GM12878 (cell line): ENCODE measurements around the gene SAMD4A. TPM values are rescaled to one million over a fixed set of nuclear protein-coding genes. Genes with fewer than 3 reads are reported as not detected.

Experiments
- ATAC-seq: fragments of 200-7000 bp; cut with Tn5 transposase; 3 replicates; pipeline ENCODE4 v1.9.1; 2020; ENCODE audit warnings: mild to moderate bottlenecking, moderate library complexity
- BruUV-seq: library from RNA; stranded (reverse); fragments of 400-500 nt; replicated peaks from 2 replicates; lab custom pipeline; 2021; lab: Mats Ljungman, UMichigan
- CTCF ChIA-PET: fragments of 300-600 bp; sonication (Branson Sonifier 250); formaldehyde crosslinking; extraction: SDS; loops from one replicate; lab custom pipeline; 2021; ENCODE audit warnings: inconsistent platforms; lab: Yijun Ruan, JAX
- POLR2A ChIA-PET: fragments of 350-600 bp; formaldehyde crosslinking; extraction: SDS; loops from one replicate; lab custom pipeline; 2021; ENCODE audit warnings: inconsistent platforms; lab: Charles Lee
- RAD21 ChIA-PET: fragments of 300-600 bp; sonication (Branson Sonifier 250); formaldehyde crosslinking; loops from one replicate; lab custom pipeline; 2023; ENCODE audit warnings: antibody characterized with exemption; ENCODE audit not compliant: unreplicated experiment; lab: Charles Lee
- SMC1A ChIA-PET: fragments of 300-600 bp; sonication (Branson Sonifier 250); formaldehyde crosslinking; loops from one replicate; lab custom pipeline; 2023; ENCODE audit not compliant: unreplicated experiment, uncharacterized antibody; lab: Charles Lee
- DNase-seq: peaks from one replicate; pipeline ENCODE4 v3.0.0-alpha.2; 2011; ENCODE audit warnings: low read depth, low spot score
- FAIRE-seq: peaks from 3 replicates; lab custom pipeline; 2011; peaks lifted over from hg19 to GRCh38; lab: Jason Lieb, UNC
- H2AFZ ChIP-seq: 2 replicates; pipeline ENCODE4 v1.6.0; 2011; ENCODE audit warnings: low read depth, low read length, control low read depth; ENCODE audit not compliant: control insufficient read depth
- H3K27ac ChIP-seq: 2 replicates; pipeline ENCODE4 v1.5.1; 2011; ENCODE audit warnings: control low read depth; ENCODE audit not compliant: control insufficient read depth, insufficient read depth
- H3K27me3 ChIP-seq, 2 experiments: replicated peaks in 1 of 2; 2 replicates each; pipeline versions ENCODE4 v1.6.0 to v1.6.1; 2011; ENCODE audit warnings: low read length in 1 of 2; ENCODE audit not compliant: control insufficient read depth in 2 of 2, insufficient read depth in 2 of 2
- H3K36me3 ChIP-seq, 2 experiments: 2 replicates each; pipeline ENCODE4 v1.5.1; 2011; ENCODE audit warnings: low read length in 1 of 2; ENCODE audit not compliant: control insufficient read depth in 2 of 2, insufficient read depth in 2 of 2
- H3K4me1 ChIP-seq: 2 replicates; pipeline ENCODE4 v1.6.1; 2011; ENCODE audit warnings: mild to moderate bottlenecking, low read length, moderate library complexity, mixed read lengths; ENCODE audit not compliant: control insufficient read depth, insufficient read depth
- H3K4me2 ChIP-seq: 2 replicates; pipeline ENCODE4 v1.6.0; 2011; ENCODE audit warnings: control low read depth; ENCODE audit not compliant: control insufficient read depth, insufficient read depth
- H3K4me3 ChIP-seq: fragments of 200-600 bp; sonication (generic); 2 replicates; pipeline ENCODE4 v1.5.1; 2016
- H3K79me2 ChIP-seq: 2 replicates; pipeline ENCODE4 v1.6.0; 2011; ENCODE audit warnings: low read length; ENCODE audit not compliant: control insufficient read depth, insufficient read depth
- H3K9ac ChIP-seq: 2 replicates; pipeline ENCODE4 v1.8.0; 2011; ENCODE audit warnings: low read length, control low read depth, mixed read lengths; ENCODE audit not compliant: control insufficient read depth, insufficient read depth
- H3K9me3 ChIP-seq: replicated peaks from 3 replicates; pipeline ENCODE4 v1.5.1; 2011; ENCODE audit warnings: mild to moderate bottlenecking, low read length; ENCODE audit not compliant: control insufficient read depth, insufficient read depth
- H4K20me1 ChIP-seq: 2 replicates; pipeline ENCODE4 v1.6.0; 2011; ENCODE audit not compliant: control insufficient read depth, insufficient read depth
- ATF3 ChIP-seq: IDR thresholded peaks from 2 replicates; pipeline ENCODE4 v1.6.1; 2011; ENCODE audit warnings: low read depth, mild to moderate bottlenecking, low read length, moderate library complexity, borderline replicate concordance; ENCODE audit errors: extremely low read depth
- BHLHE40 ChIP-seq, 2 experiments: fragments of 450-650 bp in 1 of 2; IDR thresholded peaks; 2 replicates each; pipeline ENCODE4 v1.6.1; 2011 to 2017; ENCODE audit warnings: low read depth in 2 of 2, borderline replicate concordance in 1 of 2, improper control_type of control experiment in 1 of 2, low read length in 1 of 2, mild to moderate bottlenecking in 1 of 2
- CEBPB ChIP-seq, 2 experiments: fragments of 150-350 bp in 1 of 2; IDR thresholded peaks; 2 replicates each; pipeline ENCODE4 v1.6.1; 2012 to 2014; ENCODE audit warnings: low read depth in 2 of 2, low read length in 2 of 2, borderline replicate concordance in 1 of 2, inconsistent platforms in 1 of 2
- CREB1 ChIP-seq: IDR thresholded peaks from 2 replicates; pipeline ENCODE4 v1.6.1; 2012; ENCODE audit warnings: low read depth, mild to moderate bottlenecking, inconsistent platforms
- ELK1 ChIP-seq: IDR thresholded peaks from 2 replicates; pipeline ENCODE4 v1.6.1; 2012; ENCODE audit warnings: low read depth, low read length, improper control_type of control experiment
- FOS ChIP-seq: IDR thresholded peaks from 3 replicates; pipeline ENCODE4 v1.6.1; 2011; ENCODE audit warnings: borderline replicate concordance; ENCODE audit not compliant: insufficient read length; ENCODE audit errors: extremely low read depth
- HDAC2 ChIP-seq: fragments of 200-600 bp; sonication (generic); IDR thresholded peaks from 2 replicates; pipeline ENCODE4 v1.6.1; 2017
- HDAC6 ChIP-seq: fragments of 200-600 bp; sonication (generic); IDR thresholded peaks from one replicate; pipeline ENCODE4 v1.8.0; 2017; ENCODE audit warnings: antibody characterized with exemption; ENCODE audit not compliant: unreplicated experiment
- LARP7 ChIP-seq: fragments of 450-650 bp; IDR thresholded peaks from 2 replicates; pipeline ENCODE4 v1.6.1; 2017; ENCODE audit warnings: mild to moderate bottlenecking
- MEF2A ChIP-seq: IDR thresholded peaks from 2 replicates; pipeline ENCODE4 v1.6.1; 2011; ENCODE audit warnings: low read depth, mild to moderate bottlenecking, low read length, moderate library complexity; ENCODE audit not compliant: insufficient read depth
- MEF2B ChIP-seq: fragments of 450-650 bp; IDR thresholded peaks from 2 replicates; pipeline ENCODE4 v1.6.1; 2018; ENCODE audit warnings: mild to moderate bottlenecking, moderate library complexity; ENCODE audit not compliant: partially characterized antibody, poor library complexity, severe bottlenecking
- NR2F1 ChIP-seq: fragments of 450-650 bp; conservative IDR thresholded peaks from 2 replicates; pipeline ENCODE4 v1.6.1; 2017; ENCODE audit warnings: mild to moderate bottlenecking
- POLR2A ChIP-seq: IDR thresholded peaks from 2 replicates; pipeline ENCODE4 v1.6.1; 2011; ENCODE audit warnings: low read depth, mild to moderate bottlenecking, low read length
- RB1 ChIP-seq: fragments of 450-650 bp; formaldehyde crosslinking; IDR thresholded peaks from 2 replicates; pipeline ENCODE4 v1.6.1; 2017; ENCODE audit warnings: mild to moderate bottlenecking, borderline replicate concordance
- RUNX3 ChIP-seq: IDR thresholded peaks from 2 replicates; pipeline ENCODE4 v1.6.1; 2012; ENCODE audit warnings: low read length, inconsistent platforms
- SIX5 ChIP-seq: IDR thresholded peaks from 2 replicates; pipeline ENCODE4 v1.6.1; 2011; ENCODE audit warnings: mild to moderate bottlenecking, low read depth, low read length, moderate library complexity; ENCODE audit not compliant: severe bottlenecking
- SRF ChIP-seq, 2 experiments: IDR thresholded peaks; 2 replicates each; pipeline ENCODE4 v1.6.1; 2011; ENCODE audit warnings: low read depth in 2 of 2, low read length in 2 of 2, mild to moderate bottlenecking in 1 of 2, moderate library complexity in 1 of 2
- TCF3 ChIP-seq: IDR thresholded peaks from 2 replicates; pipeline ENCODE4 v1.6.1; 2012; ENCODE audit warnings: low read depth, mild to moderate bottlenecking, low read length, borderline replicate concordance; ENCODE audit not compliant: insufficient read depth
- ZNF384 ChIP-seq: IDR thresholded peaks from 2 replicates; pipeline ENCODE4 v1.6.1; 2012; ENCODE audit warnings: low read depth, mild to moderate bottlenecking, low read length, improper control_type of control experiment, borderline replicate concordance
- WGBS: methylation state at CpG from one replicate; pipeline ENCODE4 v1.1.6; 2016; ENCODE audit warnings: low lambda C conversion rate; ENCODE audit not compliant: insufficient replicate concordance, insufficient coverage; ENCODE audit errors: missing lambda C conversion rate; 5-methylcytosine and 5-hydroxymethylcytosine counted together
- in situ Hi-C: fragments of 300-500 bp; cut with MboI; formaldehyde crosslinking; loops from 9 replicates; pipeline ENCODE4 v1.14.3; 2018; ENCODE audit warnings: mixed read lengths
- intact Hi-C: fragments of 100-400 bp; cut with micrococcal nuclease; formaldehyde crosslinking; loops from one replicate; pipeline ENCODE4 v1.14.2; 2022; ENCODE audit not compliant: unreplicated experiment
- polyA plus RNA-seq, 11 experiments: library from polyadenylated mRNA; depleted of rRNA in 4 of 11; unstranded in 6 of 11; stranded (reverse) in 5 of 11; fragments of >200 nt; fragmentation: Nextera tagmentation in 4 of 11; fragmentation: Illumina TruSeq in 1 of 11; extraction: Ambion mirVana in 4 of 11; extraction: Trizol in 1 of 11; gene quantifications; 1 replicate in 1 of 11; 2 replicates in 10 of 11; pipeline versions ENCODE4 v1.2.1 to v1.2.3, GENCODE V29; 2011 to 2016; ENCODE audit warnings: inconsistent platforms in 2 of 11, missing spikeins in 2 of 11, low read depth in 1 of 11
- total RNA-seq, 4 experiments: library from RNA; depleted of rRNA in 3 of 4; stranded (reverse); fragments of >200 nt in 3 of 4; fragmentation: Illumina TruSeq in 1 of 4; extraction: Trizol in 1 of 4; gene quantifications; 2 replicates each; pipeline versions ENCODE4 v1.2.1 to v1.2.3, GENCODE V29; 2013 to 2021

SAMD4A gene
- total and polyA plus RNA-seq, 10 of the 15 experiments (the other 5 are each of a cell fraction or from before 2014, with no cell fraction given): 0.05 to 0.56 (median 0.31) TPM

- TF ChIP-seq HDAC2 (no peak), TCF3 (no peak), POLR2A (no peak), SRF (IDR thresholded peaks at IDR 0.05; ENCODE audit: low read depth in 2 of 2, low read length in 2 of 2) (no peak), ELK1 (no peak), ATF3 (no peak), MEF2B (no peak), HDAC6 (no peak), RB1 (no peak), MEF2A (no peak)
- TF ChIP-seq, all 136 proteins: peak for 0
These were observed 33.8 kb downstream of the SAMD4A start (continued) for GRCh38 chr14:54600717-54601109.

DNA sequence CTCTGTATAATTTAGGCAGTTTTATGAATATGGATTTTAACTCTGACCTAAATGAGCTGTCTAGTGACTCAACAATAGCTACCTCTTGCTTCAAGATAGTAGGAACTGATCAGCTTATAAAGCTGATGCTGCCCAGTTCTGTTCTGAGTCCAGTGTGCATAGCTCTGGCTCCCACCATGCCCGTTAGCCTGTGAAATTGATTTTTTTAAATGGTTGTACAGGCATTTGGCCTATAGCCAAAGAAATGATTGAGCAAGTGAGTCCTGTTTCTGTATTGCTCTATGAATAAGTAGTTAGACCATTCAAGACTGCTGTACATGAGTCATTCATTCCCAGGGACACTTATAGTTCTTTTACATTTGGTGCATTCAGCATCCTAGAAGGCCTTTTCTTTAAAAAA, 36.4 kb downstream of the SAMD4A start:
- no peaks in the 10 kb centered on the region for H3K27me3 ChIP-seq
- FAIRE-seq: no peak
- DNase-seq: no peak
- ChIA-PET POLR2A (no interaction called here), CTCF (no interaction called here), RAD21 (interaction anchor here (1.0 kb wide), 1 partner anchor 36 kb away, joined by 4 read pairs; the partner anchor contains the start of gene SAMD4A), SMC1A (interaction anchor here (0.6 kb wide), 1 partner anchor 41 kb away, joined by 5 read pairs; no protein-coding TSS in a partner anchor)
- no peaks in the 10 kb centered on the region for H3K9me3 ChIP-seq
- H2AFZ ChIP-seq: no peak overlapping the region
- no peak overlapping the region for H3K4me3 ChIP-seq
- H3K4me2 ChIP-seq: no peak overlapping the region
- TF ChIP-seq NR2F1 (no peak), CREB1 (no peak), RUNX3 (no peak), FOS (no peak), LARP7 (no peak), ZNF384 (no peak), CEBPB (IDR thresholded peaks at IDR 0.05; ENCODE audit: borderline replicate concordance in 1 of 2, low read depth in 2 of 2, low read length in 2 of 2) (no peak), BHLHE40 (IDR thresholded peaks at IDR 0.05; ENCODE audit: borderline replicate concordance in 1 of 2, low read depth in 2 of 2, low read length in 1 of 2) (no peak), SIX5 (no peak)
- no peak overlapping the region for H3K27ac ChIP-seq
- no peaks in the 10 kb centered on the region for H4K20me1 ChIP-seq
- H3K79me2 ChIP-seq: no peaks in the 10 kb centered on the region
- no peak for ATAC-seq
- H3K9ac ChIP-seq: no peak overlapping the region
- 41% methylated on average over 1 of the region's 1 CpG for WGBS
- BruUV-seq: no TSS peak
- H3K36me3 ChIP-seq: no peaks in the 10 kb centered on the region
- H3K4me1 ChIP-seq: no peaks in the 10 kb centered on the region
- intact Hi-C loops (no loop called here), in situ Hi-C loops (no loop called here)
